NCI-H1092 (cell line): ENCODE results near the gene CLTA.
"Not testable (repeated sequence)": the region's sequence is repeated elsewhere in the genome, so short reads cannot be mapped to it uniquely, and the experiment has no call there.

Experiments
- DNase-seq: peaks from one replicate; lab custom pipeline; 2025; lab: John Stamatoyannopoulos, UW

CLTA gene

GRCh38 chr9:36189976-36190375, 745 bp upstream of the CLTA start:
- no peak for DNase-seq

DNA sequence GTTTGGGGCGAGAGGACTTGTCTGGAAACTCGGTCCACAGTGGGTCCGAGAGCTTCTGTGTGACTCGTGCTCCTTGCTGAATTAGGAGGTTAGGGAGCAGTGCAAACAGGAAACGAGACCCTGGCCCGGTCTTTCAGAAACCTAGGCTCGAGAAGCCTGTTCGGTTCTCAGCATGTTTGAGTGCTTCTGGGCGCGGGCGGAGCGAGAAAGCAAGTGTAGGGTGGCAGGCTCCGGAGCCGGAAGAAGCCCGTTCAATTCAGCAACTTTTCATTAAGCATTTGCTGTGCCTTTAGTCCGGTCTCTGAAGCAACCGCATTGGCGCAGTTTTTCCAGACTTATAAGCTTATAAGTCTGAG, 547 bp downstream of the CLTA start:
- no peak for DNase-seq

GRCh38 chr9:36191686-36192085, 965 bp downstream of the CLTA start:
- DNase-seq = no peak

DNA sequence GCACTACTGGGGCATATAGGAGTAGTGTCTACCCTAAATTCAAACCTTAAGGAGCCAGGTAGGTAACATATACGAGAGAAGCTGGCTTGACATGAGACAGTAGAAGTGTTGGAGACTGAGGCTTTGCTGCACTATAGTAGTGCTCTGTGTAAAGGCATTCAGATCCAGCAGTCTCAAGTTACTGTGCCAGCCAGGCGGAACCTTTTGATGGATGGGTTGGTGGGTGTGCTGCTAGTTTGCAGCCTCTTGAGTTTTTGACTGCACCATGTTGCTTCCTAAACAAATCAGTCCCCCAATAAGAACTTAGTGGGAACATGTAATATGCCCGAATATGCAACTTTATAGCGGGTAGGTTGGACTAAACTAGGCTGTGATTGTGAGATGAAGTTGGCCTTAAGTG, 1.5 kb downstream of the CLTA start:
- no peak for DNase-seq

DNA sequence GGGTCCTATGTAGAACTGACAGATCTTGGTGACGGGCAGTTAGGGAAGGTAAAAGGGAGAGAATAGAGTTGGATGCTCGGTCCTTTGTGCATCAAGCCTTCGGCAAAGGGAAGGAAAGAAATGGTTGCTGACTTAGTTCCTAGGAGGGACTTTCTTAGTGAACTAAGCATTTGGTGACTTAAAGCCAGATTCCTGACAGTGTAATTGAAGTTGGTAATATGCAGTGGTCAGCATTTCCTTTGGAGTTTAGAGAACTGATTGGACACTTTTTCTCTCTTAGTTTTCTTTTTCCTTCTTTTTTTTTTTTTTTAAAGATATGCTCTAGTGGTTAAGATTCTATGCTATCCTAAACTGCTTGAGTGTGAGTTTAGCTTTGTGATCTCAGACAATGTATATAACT, 2.3 kb downstream of the CLTA start:
- no peak for DNase-seq

GRCh38 chr9:36194326-36195000, 3.7 kb downstream of the CLTA start:
- no peak for DNase-seq

GRCh38 chr9:36204906-36205547, 14.3 kb downstream of the CLTA start:
- no peak for DNase-seq

- DNase-seq = no peak
Observed at GRCh38 chr9:36207016-36207415, 16.3 kb downstream of the CLTA start.

DNA sequence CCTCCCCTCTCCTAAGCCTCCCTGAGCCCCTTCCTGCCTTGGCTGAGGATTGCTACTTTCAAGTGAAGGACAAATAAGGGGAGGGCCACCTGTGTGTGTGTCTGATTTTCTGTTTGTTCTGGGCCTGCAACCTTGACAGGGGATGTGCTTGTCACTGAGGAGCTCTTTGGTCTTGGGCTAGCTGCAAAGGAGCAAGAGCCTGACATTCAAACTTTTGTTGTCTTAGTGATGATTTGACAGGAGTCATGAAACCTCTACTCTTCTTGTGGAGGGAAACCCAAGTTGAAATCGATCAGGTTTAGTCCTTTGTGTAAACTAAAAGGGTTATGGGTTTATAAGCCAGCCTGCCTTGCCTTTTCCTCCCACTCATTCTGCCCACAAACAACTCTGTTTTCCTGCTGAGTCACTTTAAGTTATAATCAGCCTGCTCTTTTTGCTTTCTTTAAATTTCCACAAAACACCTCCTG, 16.9 kb downstream of the CLTA start:
- DNase-seq = no peak

- no peak for DNase-seq
Observed at GRCh38 chr9:36208521-36209253, 18.0 kb downstream of the CLTA start.

DNA sequence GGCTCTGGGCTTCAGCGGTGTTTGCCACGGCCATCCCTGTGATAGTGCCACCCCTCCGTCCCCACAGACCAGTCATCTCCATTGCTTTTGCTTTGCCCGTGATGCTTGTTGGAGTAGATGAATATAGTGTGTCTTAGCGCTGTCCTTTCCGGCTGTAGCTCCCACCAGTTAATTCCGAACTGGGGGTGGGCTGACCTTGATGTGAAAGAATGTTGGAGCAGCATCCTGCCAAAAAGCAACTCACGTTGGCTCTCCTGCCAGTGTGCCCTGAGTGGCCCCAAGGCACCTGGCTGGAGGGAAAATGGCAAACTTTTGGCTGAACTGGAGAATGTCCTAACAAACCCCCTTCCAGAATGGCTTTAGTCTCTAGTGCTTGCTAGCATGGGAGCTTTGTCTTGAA, 20.0 kb downstream of the CLTA start:
- DNase-seq = no peak

GRCh38 chr9:36211510-36211909, 20.8 kb downstream of the CLTA start:
- DNase-seq = no peak

DNA sequence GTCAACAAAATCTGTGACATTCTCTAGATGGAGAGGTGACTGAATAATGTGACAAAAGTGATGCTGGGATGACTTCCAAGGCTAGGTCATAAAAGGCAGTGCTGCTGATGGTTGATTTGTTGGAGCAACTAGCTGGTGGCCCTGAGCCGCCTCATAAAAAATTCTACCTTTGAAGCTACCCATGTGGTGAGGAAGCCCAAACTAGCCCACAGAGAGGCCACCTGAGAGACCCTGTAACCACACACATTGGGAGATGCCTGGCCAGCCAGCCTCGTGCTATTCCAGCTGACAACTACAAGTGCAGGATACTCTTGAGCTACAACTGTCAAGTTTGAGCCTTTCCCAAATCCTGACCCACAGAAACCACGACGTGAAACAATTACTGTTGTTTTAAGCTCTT, 22.7 kb downstream of the CLTA start:
- DNase-seq = no peak

DNA sequence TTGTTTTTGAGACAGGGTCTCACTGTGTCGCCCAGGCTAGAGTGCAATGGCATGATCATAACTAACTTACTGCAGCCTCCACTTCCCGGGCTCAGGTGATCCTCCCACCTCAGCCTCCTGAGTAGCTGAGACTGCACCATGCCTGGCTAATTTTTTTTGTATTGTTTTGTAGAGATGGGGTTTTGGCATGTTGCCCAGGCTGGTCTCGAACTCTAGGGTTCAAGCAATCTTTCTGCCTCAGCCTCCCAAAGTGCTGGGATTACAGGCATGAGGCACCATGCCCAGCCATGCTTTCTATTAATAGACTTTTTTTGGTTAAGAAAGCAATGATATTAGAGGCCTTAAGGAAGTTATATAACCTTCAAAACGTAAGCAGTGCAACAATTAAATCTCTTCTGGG, 23.3 kb downstream of the CLTA start:
- no peak for DNase-seq

DNA sequence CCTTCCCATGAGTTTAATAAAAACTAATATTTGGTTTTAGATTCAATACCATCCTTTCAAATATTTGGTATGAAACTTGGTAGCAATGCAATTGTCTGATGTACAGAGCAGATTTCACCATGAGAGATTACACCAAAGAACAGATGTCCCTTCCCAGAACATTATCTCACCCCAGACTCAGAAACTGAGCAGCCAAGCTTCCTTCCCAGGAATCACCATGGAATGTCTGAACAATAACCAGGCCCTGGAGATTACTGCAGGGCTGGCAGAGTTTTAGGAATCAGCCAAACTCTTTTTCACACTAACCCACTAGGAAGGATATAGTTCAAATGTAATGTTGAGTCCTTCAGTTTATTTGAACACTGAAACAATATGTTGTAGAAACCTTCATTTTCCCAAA, 23.9 kb downstream of the CLTA start:
- DNase-seq = no peak

GRCh38 chr9:36217256-36217968, 26.7 kb downstream of the CLTA start:
- DNase-seq = no peak

- DNase-seq = no peak
Observed at GRCh38 chr9:36218011-36218410, 27.3 kb downstream of the CLTA start.

DNA sequence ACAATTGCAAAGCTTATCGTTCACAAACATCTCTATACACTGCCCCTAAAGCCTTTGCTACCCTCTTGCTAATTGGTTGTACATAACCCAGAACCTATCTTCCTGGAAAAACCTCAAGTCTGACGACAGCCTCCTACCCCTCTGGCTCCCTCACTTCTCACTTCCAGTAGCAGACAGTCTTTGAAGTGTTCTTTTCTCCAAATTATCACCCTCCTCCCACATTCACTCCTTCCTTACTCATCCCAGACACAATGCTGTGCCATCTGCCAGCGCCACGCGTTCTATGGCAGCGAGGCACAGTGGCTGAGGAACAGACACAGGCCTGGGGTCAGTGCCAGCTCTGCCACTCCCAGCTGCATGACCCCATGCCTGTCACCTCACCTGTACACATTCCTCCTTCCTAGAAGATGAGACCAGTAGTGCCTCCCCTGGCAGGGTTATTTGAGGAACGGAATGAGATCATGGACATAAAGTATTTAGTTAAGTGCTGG, 27.7 kb downstream of the CLTA start:
- DNase-seq = no peak

GRCh38 chr9:36221667-36222066, 30.9 kb downstream of the CLTA start:
- no peak for DNase-seq

DNA sequence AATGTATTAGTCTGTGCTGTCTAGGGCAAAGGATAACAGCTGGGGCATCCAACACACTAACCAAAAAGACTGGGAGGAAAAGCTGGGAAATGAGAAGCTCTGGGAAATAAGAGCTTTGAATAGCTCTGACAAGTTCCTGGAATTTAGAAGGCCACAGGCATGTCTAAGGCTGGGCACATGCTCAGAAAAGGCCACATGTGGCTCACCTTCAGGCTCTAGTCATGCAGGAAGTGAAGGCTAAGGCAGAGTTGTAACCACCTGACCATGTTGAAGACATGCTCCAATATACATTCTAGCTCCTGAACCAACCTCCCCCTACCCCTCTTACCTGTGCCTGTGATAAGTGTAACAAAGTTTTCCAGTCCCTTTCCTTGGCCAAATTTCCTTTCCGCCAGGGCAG, 31.7 kb downstream of the CLTA start:
- DNase-seq = no peak

GRCh38 chr9:36237230-36237629, 46.5 kb downstream of the CLTA start:
- DNase-seq = no peak

DNA sequence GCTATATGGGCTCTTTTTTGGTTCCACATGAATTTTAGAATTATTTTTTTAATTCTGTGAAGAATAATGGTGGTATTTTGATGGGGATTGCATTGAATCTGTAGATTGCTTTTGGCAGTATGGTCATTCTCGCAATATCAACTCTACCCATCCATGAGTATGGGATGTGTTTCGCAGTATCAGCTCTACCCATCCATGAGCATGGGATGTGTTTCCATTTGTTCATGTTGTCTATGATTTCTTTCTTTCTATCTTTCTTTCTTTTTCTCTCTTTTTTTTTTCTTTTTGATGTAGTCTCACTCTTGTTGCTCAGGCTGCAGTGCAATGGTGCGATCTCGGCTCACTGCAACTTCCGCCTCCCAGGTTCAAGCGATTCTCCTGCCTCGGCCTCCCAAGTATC, 48.5 kb downstream of the CLTA start:
- DNase-seq = not testable (repeated sequence)

DNA sequence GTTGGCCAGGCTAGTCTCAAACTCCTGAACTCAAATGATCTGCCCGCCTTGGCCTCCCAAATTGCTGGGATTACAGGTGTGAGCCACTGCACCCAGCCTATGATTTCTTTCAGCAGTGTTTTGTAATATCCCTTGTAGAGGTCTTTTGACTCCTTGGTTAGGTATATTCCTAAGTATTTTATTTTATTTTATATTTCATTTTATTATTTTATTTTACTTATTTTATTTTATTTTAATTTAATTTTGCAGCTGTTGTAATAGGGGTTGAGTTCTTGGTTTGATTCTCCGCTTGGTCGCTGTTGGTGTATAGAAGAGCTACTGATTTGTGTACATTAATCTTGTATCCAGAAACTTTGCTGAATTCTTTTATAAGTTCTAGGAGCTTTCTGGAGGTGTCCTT, 49.0 kb downstream of the CLTA start:
- not testable (repeated sequence) for DNase-seq
